H9 (cell line): ENCODE data around the gene CAPN9. TPM values are rescaled to one million over a fixed set of nuclear protein-coding genes. Genes with fewer than 3 reads are reported as not detected.

ENCODE experiments used
- DNase-seq: peaks from one replicate; pipeline ENCODE4 v3.0.0-alpha.2; 2017
- H2AFZ ChIP-seq: one replicate; pipeline ENCODE4 v1.6.1; 2013; ENCODE audit warnings: mild to moderate bottlenecking, low read length, control low read depth, moderate library complexity
- H2AK5ac ChIP-seq: 2 replicates; pipeline ENCODE4 v1.6.1; 2013; ENCODE audit warnings: low read length, control low read depth, mixed read lengths; ENCODE audit not compliant: insufficient read length
- H2BK120ac ChIP-seq: one replicate; pipeline ENCODE4 v1.6.1; 2013; ENCODE audit warnings: low read depth, mild to moderate bottlenecking, low read length, control low read depth, inconsistent platforms; ENCODE audit not compliant: poor library complexity, severe bottlenecking
- H2BK12ac ChIP-seq: 2 replicates; pipeline ENCODE4 v1.6.1; 2013; ENCODE audit warnings: low read length, control low read depth, mixed read lengths, low read depth; ENCODE audit not compliant: insufficient read length
- H2BK15ac ChIP-seq: 2 replicates; pipeline ENCODE4 v1.6.1; 2013; ENCODE audit warnings: low read depth, low read length, control low read depth
- H2BK20ac ChIP-seq: one replicate; pipeline ENCODE4 v1.6.1; 2013; ENCODE audit warnings: low read depth, mild to moderate bottlenecking, low read length, control low read depth, inconsistent platforms; ENCODE audit not compliant: poor library complexity, severe bottlenecking
- H2BK5ac ChIP-seq: 2 replicates; pipeline ENCODE4 v1.6.1; 2013; ENCODE audit warnings: low read length, control low read depth, mixed read lengths; ENCODE audit not compliant: insufficient read length
- H3K14ac ChIP-seq: 2 replicates; pipeline ENCODE4 v1.6.1; 2013; ENCODE audit warnings: low read length, control low read depth; ENCODE audit not compliant: insufficient read depth
- H3K18ac ChIP-seq: 2 replicates; pipeline ENCODE4 v1.6.1; 2013; ENCODE audit warnings: low read depth, mild to moderate bottlenecking, mixed read lengths, low read length, control low read depth; ENCODE audit not compliant: insufficient read length
- H3K23ac ChIP-seq: 2 replicates; pipeline ENCODE4 v1.6.1; 2013; ENCODE audit warnings: low read length, control low read depth, mixed read lengths, low read depth; ENCODE audit not compliant: insufficient read length
- H3K23me2 ChIP-seq: 2 replicates; pipeline ENCODE4 v1.6.1; 2013; ENCODE audit warnings: low read depth, mild to moderate bottlenecking, mixed read lengths, low read length, control low read depth; ENCODE audit not compliant: insufficient read length, poor library complexity, severe bottlenecking
- H3K27ac ChIP-seq: 2 replicates; pipeline ENCODE4 v1.5.1; 2013; ENCODE audit warnings: low read length, control low read depth, mixed read lengths, low read depth; ENCODE audit not compliant: insufficient read length
- H3K27me3 ChIP-seq: 2 replicates; pipeline ENCODE4 v1.6.1; 2013; ENCODE audit warnings: low read length, control low read depth, inconsistent platforms; ENCODE audit not compliant: insufficient read depth
- H3K4ac ChIP-seq: 2 replicates; pipeline ENCODE4 v1.6.1; 2013; ENCODE audit warnings: low read depth, mild to moderate bottlenecking, control low read depth, inconsistent platforms, low read length, moderate library complexity
- H3K4me1 ChIP-seq: 2 replicates; pipeline ENCODE4 v1.6.1; 2013; ENCODE audit warnings: low read length, control low read depth, inconsistent platforms; ENCODE audit not compliant: insufficient read depth
- H3K4me2 ChIP-seq: 2 replicates; pipeline ENCODE4 v1.6.1; 2013; ENCODE audit warnings: low read length, control low read depth, mixed read lengths; ENCODE audit not compliant: insufficient read length, insufficient read depth
- H3K56ac ChIP-seq: 2 replicates; pipeline ENCODE4 v1.6.1; 2013; ENCODE audit warnings: low read depth, mild to moderate bottlenecking, mixed read lengths, low read length, control low read depth; ENCODE audit not compliant: insufficient read length
- H3K79me1 ChIP-seq: 2 replicates; pipeline ENCODE4 v1.6.1; 2013; ENCODE audit warnings: low read depth, mild to moderate bottlenecking, moderate library complexity, low read length, control low read depth, inconsistent platforms; ENCODE audit not compliant: insufficient read depth, poor library complexity, severe bottlenecking
- H3K79me2 ChIP-seq: 2 replicates; pipeline ENCODE4 v1.6.1; 2013; ENCODE audit warnings: low read length, control low read depth, inconsistent platforms; ENCODE audit not compliant: insufficient read depth
- H3K9ac ChIP-seq: 2 replicates; pipeline ENCODE4 v1.6.1; 2013; ENCODE audit warnings: low read length, control low read depth, mixed read lengths; ENCODE audit not compliant: insufficient read length; ENCODE audit errors: extremely low read depth
- H3K9me3 ChIP-seq: one replicate; pipeline ENCODE4 v1.6.1; 2013; ENCODE audit warnings: low read depth, low read length, inconsistent platforms; ENCODE audit not compliant: control insufficient read depth
- H3T11ph ChIP-seq: one replicate; pipeline ENCODE4 v1.6.1; 2013; ENCODE audit warnings: mild to moderate bottlenecking, low read length, control low read depth, inconsistent platforms
- H4K20me1 ChIP-seq: one replicate; pipeline ENCODE4 v1.6.1; 2013; ENCODE audit not compliant: control insufficient read depth, insufficient read length, insufficient read depth
- H4K5ac ChIP-seq: 2 replicates; pipeline ENCODE4 v1.6.1; 2013; ENCODE audit warnings: low read depth, mild to moderate bottlenecking, mixed read lengths, low read length, control low read depth; ENCODE audit not compliant: insufficient read length
- H4K8ac ChIP-seq: replicated peaks from 2 replicates; pipeline ENCODE4 v1.6.1; 2013; ENCODE audit warnings: low read length, control low read depth, mixed read lengths, low read depth; ENCODE audit not compliant: insufficient read length
- H4K91ac ChIP-seq: 2 replicates; pipeline ENCODE4 v1.6.1; 2013; ENCODE audit warnings: low read depth, mild to moderate bottlenecking, moderate library complexity, mixed read lengths, low read length, control low read depth; ENCODE audit not compliant: insufficient read length
- H3K27ac Mint-ChIP-seq, 3 experiments: 2 replicates in 2 of 3; 3 replicates in 1 of 3; pipeline ENCODE4 v1.8.0; 2020 to 2021; ENCODE audit warnings: mixed read lengths in 3 of 3, mild to moderate bottlenecking in 1 of 3, moderate library complexity in 1 of 3
- H3K27me3 Mint-ChIP-seq: 2 replicates; pipeline ENCODE4 v1.8.0; 2021; ENCODE audit warnings: low read depth, mild to moderate bottlenecking, moderate library complexity, mixed read lengths
- H3K36me3 Mint-ChIP-seq, 3 experiments: 2 replicates in 2 of 3; 3 replicates in 1 of 3; pipeline ENCODE4 v1.8.0; 2020 to 2021; ENCODE audit warnings: low read depth in 3 of 3, mixed read lengths in 3 of 3; ENCODE audit not compliant: insufficient read depth in 1 of 3
- H3K4me1 Mint-ChIP-seq, 2 experiments: 2 replicates each; pipeline ENCODE4 v1.8.0; 2020; ENCODE audit warnings: mixed read lengths in 2 of 2
- H3K4me3 Mint-ChIP-seq, 2 experiments: 2 replicates in 1 of 2; 3 replicates in 1 of 2; pipeline ENCODE4 v1.8.0; 2020 to 2021; ENCODE audit warnings: mild to moderate bottlenecking in 2 of 2, mixed read lengths in 2 of 2, moderate library complexity in 1 of 2
- H3K9me3 Mint-ChIP-seq, 2 experiments: 2 replicates in 1 of 2; 3 replicates in 1 of 2; pipeline ENCODE4 v1.8.0; 2020; ENCODE audit warnings: mild to moderate bottlenecking in 2 of 2, mixed read lengths in 2 of 2, moderate library complexity in 1 of 2
- CTCF ChIP-seq: fragments of 200-600 bp; sonication (generic); conservative IDR thresholded peaks from 3 replicates; pipeline ENCODE4 v1.8.0; 2021; ENCODE audit warnings: antibody characterized with exemption, mild to moderate bottlenecking
- WGBS: extraction: QIAGEN DNeasy Blood & Tissue Kit; methylation state at CpG from one replicate; pipeline ENCODE4 v1.1.7; 2013; ENCODE audit warnings: missing lambda C conversion rate, low lambda C conversion rate, mixed read lengths; ENCODE audit not compliant: insufficient read length; ENCODE audit errors: extremely low coverage; 5-methylcytosine and 5-hydroxymethylcytosine counted together
- total RNA-seq: library from RNA; stranded (reverse); gene quantifications from 2 replicates; pipeline ENCODE4 v1.2.1, GENCODE V29; 2021

The CAPN9 gene
- total RNA-seq, 1 experiment from 2014 or later = 0.22 TPM

- no peak overlapping the region for H4K91ac ChIP-seq
- no peak overlapping the region for H2BK120ac ChIP-seq
- TF ChIP-seq CTCF = no peak
- no peak overlapping the region for H3K14ac ChIP-seq
- no peak overlapping the region for H2AK5ac ChIP-seq
- H3K79me2 ChIP-seq = no peaks in the 10 kb centered on the region
- no peak for DNase-seq
- H3K4me1 ChIP-seq = no peaks in the 10 kb centered on the region
- H3K23me2 ChIP-seq = no peaks in the 10 kb centered on the region
- H3K18ac ChIP-seq = no peak overlapping the region
- no peak overlapping the region for H2BK12ac ChIP-seq
- H3K56ac ChIP-seq = no peak overlapping the region
- H4K8ac ChIP-seq = no peak overlapping the region
- H3K4ac ChIP-seq = no peak overlapping the region
- no peaks in the 10 kb centered on the region for H3K79me1 ChIP-seq
- H2BK20ac ChIP-seq = no peak overlapping the region
- no peaks in the 10 kb centered on the region for H4K20me1 ChIP-seq
- no peak overlapping the region; a peak in 1 of 7 replicates for H3K27ac Mint-ChIP-seq
- H2AFZ ChIP-seq = no peak overlapping the region
- no CpG with 5 or more reads among the region's 18 CpGs for WGBS
- peaks cover 37% of the 10 kb centered on the region for H3K27me3 Mint-ChIP-seq
- no peaks in the 10 kb centered on the region for H3K36me3 Mint-ChIP-seq
- H3K23ac ChIP-seq = no peak overlapping the region
- H3K9me3 ChIP-seq = no peaks in the 10 kb centered on the region
- no peak overlapping the region for H3K9ac ChIP-seq
- H3K27me3 ChIP-seq = no peaks in the 10 kb centered on the region
- H3K27ac ChIP-seq = no peak overlapping the region
- no peak overlapping the region for H4K5ac ChIP-seq
- H3K4me2 ChIP-seq = no peak overlapping the region
- no peak overlapping the region for H2BK5ac ChIP-seq
- H3K4me1 Mint-ChIP-seq = peaks cover 5 to 9% of the 10 kb centered on the region in 2 experiments; a peak in 2 of 4 replicates
- no peak overlapping the region for H2BK15ac ChIP-seq
- H3T11ph ChIP-seq = no peak overlapping the region
- no peak overlapping the region for H3K4me3 Mint-ChIP-seq
- H3K9me3 Mint-ChIP-seq = no peaks in the 10 kb centered on the region
Observed at GRCh38 chr1:230705289-230706019, 41.7 kb upstream of the CAPN9 start.
